Right atrium auricular region (tissue), 2 donors: ENCODE measurements around the gene RBM34. TPM values are rescaled to one million over a fixed set of nuclear protein-coding genes. Genes with fewer than 3 reads are reported as not detected.

Experiments used
- DNase-seq: peaks from one replicate; pipeline ENCODE4 v3.0.0-alpha.2; 2019; ENCODE audit warnings: low spot score
- H3K27ac ChIP-seq, 2 donors: fragments of 200-600 bp; sonication (generic); 1 replicate in 1 of 2; 2 replicates in 1 of 2; pipeline ENCODE4 v1.5.1; 2016 to 2019
- H3K27me3 ChIP-seq, 2 donors: fragments of 200-600 bp; sonication (generic); one replicate each; pipeline versions ENCODE4 v1.5.1 to v1.6.0; 2017 to 2019
- H3K36me3 ChIP-seq: fragments of 200-600 bp; sonication (generic); one replicate; pipeline ENCODE4 v1.5.1; 2016
- H3K4me1 ChIP-seq, 2 donors: fragments of 200-600 bp; sonication (generic); one replicate each; pipeline versions ENCODE4 v1.5.1 to v1.6.0; 2017 to 2019
- H3K4me3 ChIP-seq, 2 donors: fragments of 200-600 bp; sonication (generic); 1 replicate in 1 of 2; 2 replicates in 1 of 2; pipeline ENCODE4 v1.5.1; 2017 to 2019; ENCODE audit warnings: mild to moderate bottlenecking in 1 of 2, moderate library complexity in 1 of 2
- H3K9me3 ChIP-seq, 2 donors: fragments of 200-600 bp; sonication (generic); one replicate each; pipeline ENCODE4 v1.5.1; 2019
- CTCF ChIP-seq, 2 donors: fragments of 200-600 bp; sonication (generic); IDR thresholded peaks; one replicate each; pipeline ENCODE4 v1.5.1; 2019; ENCODE audit warnings: antibody characterized with exemption in 2 of 2
- total RNA-seq, 2 donors: library from RNA; depleted of rRNA; stranded (reverse); fragments of >200 nt; gene quantifications; one replicate each; pipeline ENCODE4 v1.1.0, GENCODE V29; 2016

RBM34 gene
- total RNA-seq, 2 donors from 2014 or later: 33.5 to 43.7 TPM

DNA sequence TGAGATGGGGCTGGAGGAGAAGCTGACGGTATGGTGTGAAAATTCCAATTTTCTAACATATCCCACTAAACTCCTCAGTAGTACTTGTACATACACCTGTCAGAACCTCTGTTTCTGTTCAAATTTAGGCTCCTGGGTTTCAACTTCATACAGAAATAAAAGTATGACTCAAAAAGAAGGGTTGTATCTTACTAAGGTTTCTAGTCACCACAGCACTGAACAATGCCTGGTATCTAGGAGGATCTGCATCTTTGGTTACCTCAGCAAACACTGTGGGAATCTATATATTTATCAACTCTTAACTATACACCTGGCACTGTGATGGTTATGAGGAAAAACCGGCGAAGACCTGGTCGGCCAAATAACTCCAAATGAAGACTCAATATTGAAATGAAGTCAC, 13.8 kb downstream of the RBM34 start:
- no peak for TF ChIP-seq CTCF (IDR thresholded peaks at IDR 0.05)
- DNase-seq: no peak
- no peak overlapping the region for H3K4me3 ChIP-seq
- peaks cover 67% of the 10 kb centered on the region for H3K36me3 ChIP-seq
- H3K4me1 ChIP-seq: no peaks in the 10 kb centered on the region
- no peaks in the 10 kb centered on the region for H3K27me3 ChIP-seq
- H3K9me3 ChIP-seq: no peaks in the 10 kb centered on the region
- no peak overlapping the region for H3K27ac ChIP-seq

- no peak overlapping the region for H3K4me3 ChIP-seq
These were observed 15.4 kb downstream of the RBM34 start for GRCh38 chr1:235145639-235146038.

GRCh38 chr1:235142991-235143390, 18.1 kb downstream of the RBM34 start:
- DNase-seq: no peak
- Histone ChIP-seq H3K9me3 (no peaks in the 10 kb centered on the region), H3K36me3 (peaks cover 60% of the 10 kb centered on the region), H3K4me1 (no peaks in the 10 kb centered on the region), H3K27me3 (no peaks in the 10 kb centered on the region), H3K27ac (no peak overlapping the region), H3K4me3 (no peak overlapping the region)
- TF ChIP-seq CTCF (IDR thresholded peaks at IDR 0.05): no peak

More at GRCh38 chr1:235145639-235146038, 15.4 kb downstream of the RBM34 start:
- Histone ChIP-seq H3K27me3 (no peaks in the 10 kb centered on the region), H3K4me1 (no peaks in the 10 kb centered on the region), H3K9me3 (no peaks in the 10 kb centered on the region), H3K27ac (no peak overlapping the region), H3K36me3 (peaks cover 64% of the 10 kb centered on the region)
- DNase-seq: no peak
- no peak for TF ChIP-seq CTCF (IDR thresholded peaks at IDR 0.05)

DNA sequence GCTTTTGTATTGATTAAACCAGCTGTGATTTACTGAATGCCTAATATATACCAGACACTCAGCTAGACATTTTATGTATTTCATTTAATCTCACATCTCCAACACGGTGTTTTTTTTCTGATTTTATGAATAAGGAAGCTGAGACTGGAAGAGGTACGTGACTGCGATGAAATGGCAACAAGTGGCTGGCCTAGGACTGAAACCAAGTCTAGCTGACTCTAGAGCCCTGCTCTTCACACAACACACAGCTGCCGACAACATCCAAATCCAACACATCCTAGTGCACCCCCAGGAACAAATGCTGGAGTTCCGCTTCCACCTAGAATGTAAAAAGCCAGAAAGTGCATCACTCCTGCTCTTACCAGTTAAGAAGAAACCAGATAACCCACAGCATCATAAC, 21.7 kb downstream of the RBM34 start:
- peaks cover 67% of the 10 kb centered on the region for H3K36me3 ChIP-seq

GRCh38 chr1:235138821-235139220, 22.2 kb downstream of the RBM34 start:
- H3K27ac ChIP-seq: no peak overlapping the region
- no peak for DNase-seq

More for the DNA sequence above, 21.7 kb downstream of the RBM34 start:
- Histone ChIP-seq H3K4me1 (no peaks in the 10 kb centered on the region), H3K4me3 (no peak overlapping the region), H3K27me3 (no peaks in the 10 kb centered on the region), H3K9me3 (no peaks in the 10 kb centered on the region), H3K27ac (no peak overlapping the region)
- no peak for TF ChIP-seq CTCF (IDR thresholded peaks at IDR 0.05)
- no peak for DNase-seq

More at GRCh38 chr1:235138821-235139220, 22.2 kb downstream of the RBM34 start:
- no peak for TF ChIP-seq CTCF (IDR thresholded peaks at IDR 0.05)
- H3K36me3 ChIP-seq: peaks cover 72% of the 10 kb centered on the region
- no peaks in the 10 kb centered on the region for H3K9me3 ChIP-seq
- no peaks in the 10 kb centered on the region for H3K27me3 ChIP-seq
- H3K4me1 ChIP-seq: no peaks in the 10 kb centered on the region
- no peak overlapping the region for H3K4me3 ChIP-seq
